ENCODE data around the gene NR5A1. TPM values are rescaled to one million over a fixed set of nuclear protein-coding genes. Genes with fewer than 3 reads are reported as not detected.

NR5A1 gene
- total RNA-seq, 4 donors from 2014 or later: not detected

- TF ChIP-seq EP300 (IDR thresholded peaks at IDR 0.05) (no peak), CTCF (IDR thresholded peaks at IDR 0.05) (no peak), POLR2AphosphoS5 (IDR thresholded peaks at IDR 0.05) (no peak), POLR2A (IDR thresholded peaks at IDR 0.05) (no peak)
- WGBS, 2 donors (ENCODE audit: low coverage in 1 of 2): 52 to 96% methylated on average over 4 to 6 of the region's 7 CpGs
- peaks cover 79% of the 10 kb centered on the region for H3K27me3 ChIP-seq
- H3K36me3 ChIP-seq: no peaks in the 10 kb centered on the region
- ATAC-seq: no peak
- H3K27ac ChIP-seq: no peak overlapping the region
- peaks cover 0 to 9% (median 3%) of the 10 kb centered on the region in 3 donors for H3K4me1 ChIP-seq
- H3K4me3 ChIP-seq: no peak overlapping the region
- H3K9me3 ChIP-seq: no peaks in the 10 kb centered on the region
Measured at GRCh38 chr9:124472770-124473169, 34.4 kb downstream of the NR5A1 start.

- TF ChIP-seq POLR2A (IDR thresholded peaks at IDR 0.05) (no peak), CTCF (IDR thresholded peaks at IDR 0.05) (no peak), POLR2AphosphoS5 (IDR thresholded peaks at IDR 0.05) (no peak), EP300 (IDR thresholded peaks at IDR 0.05) (no peak)
- ATAC-seq: no peak
- H3K4me1 ChIP-seq: no peaks in the 10 kb centered on the region
- H3K27me3 ChIP-seq: peaks cover 79% of the 10 kb centered on the region
- 73% methylated on average over 5 of the region's 9 CpGs; no CpG with 5 or more reads in 1 of the 2 donors for WGBS, 2 donors (ENCODE audit: low coverage in 1 of 2)
- no peaks in the 10 kb centered on the region for H3K9me3 ChIP-seq
- no peak overlapping the region for H3K4me3 ChIP-seq
- H3K36me3 ChIP-seq: no peaks in the 10 kb centered on the region
- no peak overlapping the region for H3K27ac ChIP-seq
Measured at GRCh38 chr9:124471761-124472160, 35.4 kb downstream of the NR5A1 start.

- H3K27me3 ChIP-seq: peaks cover 79% of the 10 kb centered on the region
- no peak overlapping the region for H3K4me3 ChIP-seq
- 77 to 100% methylated on average over 1 to 4 of the region's 7 CpGs for WGBS, 2 donors (ENCODE audit: low coverage in 1 of 2)
- no peak for ATAC-seq
- no peak overlapping the region for H3K27ac ChIP-seq
- H3K9me3 ChIP-seq: no peaks in the 10 kb centered on the region
- H3K36me3 ChIP-seq: no peaks in the 10 kb centered on the region
- H3K4me1 ChIP-seq: no peaks in the 10 kb centered on the region
- no peak for TF ChIP-seq POLR2AphosphoS5 (IDR thresholded peaks at IDR 0.05)
- no peak for TF ChIP-seq CTCF (IDR thresholded peaks at IDR 0.05)
- TF ChIP-seq POLR2A (IDR thresholded peaks at IDR 0.05): no peak
- TF ChIP-seq EP300 (IDR thresholded peaks at IDR 0.05): no peak
Measured at GRCh38 chr9:124470726-124471125, 36.5 kb downstream of the NR5A1 start.

GRCh38 chr9:124470306-124470705 lies 36.9 kb downstream of the NR5A1 start:
- WGBS, 2 donors (ENCODE audit: low coverage in 1 of 2): 57% methylated on average over 1 of the region's 13 CpGs; no CpG with 5 or more reads in 1 of the 2 donors
- Histone ChIP-seq H3K4me3 (no peak overlapping the region), H3K27ac (no peak overlapping the region)

More at GRCh38 chr9:124470306-124470705, 36.9 kb downstream of the NR5A1 start:
- ATAC-seq: no peak
- Histone ChIP-seq H3K4me1 (no peaks in the 10 kb centered on the region), H3K36me3 (no peaks in the 10 kb centered on the region), H3K27me3 (peaks cover 78% of the 10 kb centered on the region), H3K9me3 (no peaks in the 10 kb centered on the region)
- TF ChIP-seq POLR2AphosphoS5 (IDR thresholded peaks at IDR 0.05) (no peak), POLR2A (IDR thresholded peaks at IDR 0.05) (no peak), EP300 (IDR thresholded peaks at IDR 0.05) (no peak), CTCF (IDR thresholded peaks at IDR 0.05) (no peak)

Measured in gastroesophageal sphincter (tissue), 4 donors.